Stomach (tissue), 9 donors: ENCODE results near the gene XPOT. TPM values are rescaled to one million over a fixed set of nuclear protein-coding genes. Genes with fewer than 3 reads are reported as not detected.

Source experiments
- DNase-seq, 2 donors: peaks; one replicate each; pipeline versions ENCODE4 v3.0.0 to v3.0.0-alpha.2; 2013 to 2019
- H3K27ac ChIP-seq, 5 donors: fragments of 200-600 bp in 4 of 5; sonication (generic) in 4 of 5; one replicate each; pipeline ENCODE4 v1.5.1; 2013 to 2019; ENCODE audit warnings: mild to moderate bottlenecking in 1 of 5, moderate library complexity in 1 of 5
- H3K27me3 ChIP-seq, 3 donors: fragments of 200-600 bp; sonication (generic); one replicate each; pipeline ENCODE4 v1.5.1; 2017 to 2019; ENCODE audit warnings: mixed run types in 1 of 3
- H3K36me3 ChIP-seq, 4 donors: fragments of 200-600 bp; sonication (generic); 1 replicate in 3 of 4; 2 replicates in 1 of 4; pipeline ENCODE4 v1.5.1; 2016 to 2019
- H3K4me1 ChIP-seq, 4 donors: fragments of 200-600 bp; sonication (generic); one replicate each; pipeline ENCODE4 v1.5.1; 2016 to 2019
- H3K4me3 ChIP-seq, 4 donors: fragments of 200-600 bp; sonication (generic) in 3 of 4; one replicate each; pipeline ENCODE4 v1.5.1; 2016 to 2019; ENCODE audit warnings: mild to moderate bottlenecking in 1 of 4
- H3K9me3 ChIP-seq, 4 donors: fragments of 200-600 bp; sonication (generic); one replicate each; pipeline ENCODE4 v1.5.1; 2016 to 2019
- CTCF ChIP-seq, 7 experiments: fragments of 450-650 bp in 4 of 7; fragments of 200-600 bp in 3 of 7; sonication (generic) in 3 of 7; IDR thresholded peaks; one replicate each; pipeline ENCODE4 v1.5.1; 2016 to 2019; ENCODE audit warnings: antibody characterized with exemption in 7 of 7, control low read depth in 2 of 7, mild to moderate bottlenecking in 1 of 7
- EP300 ChIP-seq: sonication (generic); formaldehyde crosslinking; IDR thresholded peaks from one replicate; pipeline ENCODE4 v1.6.1; 2017; ENCODE audit warnings: antibody characterized with exemption
- POLR2A ChIP-seq, 4 donors: fragments of 450-650 bp; IDR thresholded peaks; one replicate each; pipeline ENCODE4 v1.6.1; 2016; ENCODE audit warnings: antibody characterized with exemption in 4 of 4, control low read depth in 2 of 4, mild to moderate bottlenecking in 1 of 4, moderate library complexity in 1 of 4
- POLR2AphosphoS5 ChIP-seq, 3 donors: sonication (generic); formaldehyde crosslinking; IDR thresholded peaks; one replicate each; pipeline ENCODE4 v1.6.1; 2016; ENCODE audit warnings: antibody characterized with exemption in 3 of 3
- WGBS, 5 donors: extraction: QIAGEN DNeasy Blood & Tissue Kit in 3 of 5; methylation state at CpG; one replicate each; pipeline versions ENCODE4 v1.1.5 to v1.1.7; 2013 to 2018; 5-methylcytosine and 5-hydroxymethylcytosine counted together
- intact Hi-C: fragments of 100-400 bp; cut with DNase I; formaldehyde crosslinking; loops from one replicate; pipeline ENCODE4 v1.15.1; 2023; ENCODE audit warnings: low total_unique reads
- polyA plus RNA-seq, 3 donors: library from polyadenylated mRNA; stranded (reverse); fragments of 200-250 nt; gene quantifications; one replicate each; pipeline ENCODE4 v1.2.3, GENCODE V29; 2013
- total RNA-seq, 5 donors: library from RNA; depleted of rRNA; stranded (reverse); fragments of >200 nt; gene quantifications; one replicate each; pipeline versions ENCODE4 v1.1.0 to v1.2.3, GENCODE V29; 2014 to 2016
- donor health status: healthy with polysubstance abuse.
- donor health status: Bipolar disorder and iron deficiency.
- donor health status: healthy.

Gene XPOT
- total and polyA plus RNA-seq, 8 donors: 12.8 to 109 (median 23.3) TPM

- H3K36me3 ChIP-seq: peaks cover 32 to 95% (median 89%) of the 10 kb centered on the region in 4 donors
- intact Hi-C loops: no loop called here
These were observed 62.0 kb downstream of the XPOT start for GRCh38 chr12:64466178-64466577.

GRCh38 chr12:64468966-64469365, 64.8 kb downstream of the XPOT start:
- Histone ChIP-seq H3K27ac (no peak overlapping the region), H3K27me3 (no peaks in the 10 kb centered on the region), H3K4me3 (no peak overlapping the region), H3K36me3 (peaks cover 32 to 98% (median 96%) of the 10 kb centered on the region in 4 donors), H3K4me1 (peaks cover 0 to 8% (median 0%) of the 10 kb centered on the region in 4 donors), H3K9me3 (no peaks in the 10 kb centered on the region)
- WGBS, 5 donors: 67 to 83% (median 72%) methylated on average over 5 of the region's 5 CpGs
- no peak for DNase-seq
- intact Hi-C loops: no loop called here
- no peak for TF ChIP-seq CTCF (IDR thresholded peaks at IDR 0.05)
- no peak for TF ChIP-seq POLR2A (IDR thresholded peaks at IDR 0.05)
- no peak for TF ChIP-seq POLR2AphosphoS5 (IDR thresholded peaks at IDR 0.05)
- TF ChIP-seq EP300: no peak

More at GRCh38 chr12:64466178-64466577, 62.0 kb downstream of the XPOT start:
- Histone ChIP-seq H3K4me3 (no peak overlapping the region), H3K27ac (no peak overlapping the region), H3K4me1 (peaks cover 0 to 8% (median 0%) of the 10 kb centered on the region in 4 donors), H3K9me3 (no peaks in the 10 kb centered on the region), H3K27me3 (no peaks in the 10 kb centered on the region)
- no peak for TF ChIP-seq POLR2A (IDR thresholded peaks at IDR 0.05)
- TF ChIP-seq EP300: no peak
- TF ChIP-seq POLR2AphosphoS5 (IDR thresholded peaks at IDR 0.05): no peak
- no peak for TF ChIP-seq CTCF (IDR thresholded peaks at IDR 0.05)
- DNase-seq: no peak

- Histone ChIP-seq H3K4me3 (no peak overlapping the region), H3K9me3 (no peaks in the 10 kb centered on the region), H3K4me1 (peaks cover 0 to 8% (median 0%) of the 10 kb centered on the region in 4 donors), H3K27me3 (no peaks in the 10 kb centered on the region), H3K36me3 (peaks cover 31 to 98% (median 96%) of the 10 kb centered on the region in 4 donors), H3K27ac (no peak overlapping the region)
- 64 to 90% (median 78%) methylated on average over 2 of the region's 2 CpGs for WGBS, 5 donors
- TF ChIP-seq POLR2AphosphoS5 (IDR thresholded peaks at IDR 0.05): no peak
- intact Hi-C loops: no loop called here
- DNase-seq: no peak
These were observed 65.4 kb downstream of the XPOT start for GRCh38 chr12:64469455-64470142.

- H3K36me3 ChIP-seq: peaks cover 33 to 98% (median 96%) of the 10 kb centered on the region in 4 donors
- peaks cover 0 to 2% (median 0%) of the 10 kb centered on the region in 4 donors for H3K9me3 ChIP-seq
- WGBS, 5 donors: 91 to 95% (median 94%) methylated on average over 2 of the region's 2 CpGs
- DNase-seq: no peak
- intact Hi-C loops: no loop called here
- H3K4me1 ChIP-seq: peaks cover 0 to 8% (median 0%) of the 10 kb centered on the region in 4 donors
- no peak overlapping the region for H3K27ac ChIP-seq
- no peak overlapping the region for H3K4me3 ChIP-seq
- H3K27me3 ChIP-seq: no peaks in the 10 kb centered on the region
- TF ChIP-seq EP300 (no peak), POLR2AphosphoS5 (IDR thresholded peaks at IDR 0.05) (no peak), POLR2A (IDR thresholded peaks at IDR 0.05) (no peak), CTCF (IDR thresholded peaks at IDR 0.05) (no peak)
These were observed 66.3 kb downstream of the XPOT start for GRCh38 chr12:64470495-64470894.

- Histone ChIP-seq H3K9me3 (peaks cover 0 to 10% (median 4%) of the 10 kb centered on the region in 4 donors), H3K4me3 (no peak overlapping the region), H3K36me3 (peaks cover 27 to 93% (median 92%) of the 10 kb centered on the region in 4 donors), H3K4me1 (peaks cover 0 to 8% (median 0%) of the 10 kb centered on the region in 4 donors), H3K27me3 (no peaks in the 10 kb centered on the region), H3K27ac (no peak overlapping the region)
- WGBS, 5 donors: 83 to 95% (median 91%) methylated on average over 2 of the region's 2 CpGs
- DNase-seq: no peak
- intact Hi-C loops: no loop called here
- TF ChIP-seq EP300 (no peak), POLR2AphosphoS5 (IDR thresholded peaks at IDR 0.05) (no peak), POLR2A (IDR thresholded peaks at IDR 0.05) (no peak), CTCF (IDR thresholded peaks at IDR 0.05) (no peak)
These were observed 69.0 kb downstream of the XPOT start for GRCh38 chr12:64473176-64473575.
